Measurements from ENCODE around the gene SHMT2. TPM values are rescaled to one million over a fixed set of nuclear protein-coding genes. Genes with fewer than 3 reads are reported as not detected.

Gene SHMT2
- total RNA-seq, 1 experiment from 2014 or later, result 210 TPM

DNA sequence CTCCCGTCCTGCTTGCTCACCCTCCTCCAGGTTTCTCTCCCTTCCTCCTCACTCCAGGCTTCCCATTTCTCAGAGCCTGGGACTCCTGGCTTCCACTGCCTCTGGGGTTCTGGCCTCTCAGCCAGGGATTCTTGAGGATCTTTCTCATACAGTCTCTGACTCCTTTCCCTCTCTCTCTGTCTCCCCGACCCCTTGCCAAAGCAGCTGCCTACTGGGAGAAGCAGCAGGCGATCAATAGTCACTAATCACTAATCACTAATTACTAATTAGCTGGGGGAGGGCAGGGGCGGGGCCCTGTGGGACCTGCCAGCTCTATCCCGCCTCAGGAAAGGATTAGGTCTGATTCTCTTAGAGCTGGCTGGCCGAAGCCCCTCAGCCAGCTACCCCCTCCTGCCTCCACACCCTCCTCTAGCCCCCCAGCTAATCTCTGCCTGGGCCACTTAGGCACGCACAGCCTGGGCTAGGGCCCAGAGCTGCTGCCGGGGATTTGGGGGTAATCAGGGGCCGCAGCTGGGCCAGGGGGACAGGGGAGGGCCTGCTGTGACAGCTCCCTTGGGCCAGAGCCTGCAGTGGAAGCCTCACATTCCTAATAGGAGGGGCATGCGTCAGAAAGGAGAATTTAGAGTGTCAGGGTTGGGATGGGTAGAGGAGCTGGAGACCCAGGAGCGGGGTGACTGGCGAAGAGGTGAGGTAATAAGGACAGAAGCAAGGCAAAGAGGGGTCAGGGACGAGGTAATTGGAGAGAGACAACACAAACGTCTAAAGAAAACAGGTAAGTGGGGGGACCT, 10.1 kb upstream of the SHMT2 start:
- Histone ChIP-seq H3F3A (ENCODE audit: low read length, unreplicated experiment) (no peaks in the 10 kb centered on the region), H3K4me3 (ENCODE audit: low read length) (no peak overlapping the region), H3K9me3 (ENCODE audit: low read length) (no peaks in the 10 kb centered on the region), H3K27me3 (ENCODE audit: low read length) (peaks cover 19% of the 10 kb centered on the region), H3K4me1 (ENCODE audit: insufficient read depth, low read length) (peaks cover 31% of the 10 kb centered on the region), H4K20me1 (ENCODE audit: low read length) (no peaks in the 10 kb centered on the region), H3K9me2 (replicated peaks; ENCODE audit: low read length) (no peaks in the 10 kb centered on the region), H3K9ac (ENCODE audit: low read length) (no peak overlapping the region), H2AFZ (ENCODE audit: low read length) (no peak overlapping the region), H3K36me3 (ENCODE audit: low read depth, low read length) (no peaks in the 10 kb centered on the region), H3K79me2 (ENCODE audit: low read length) (no peaks in the 10 kb centered on the region), H3K4me2 (ENCODE audit: low read length) (peak overlapping the region; percentile 42; the same call in 1 of the 2 replicates), H3K27ac (ENCODE audit: low read length) (no peak overlapping the region)
- POLR2A ChIA-PET (ENCODE audit: unreplicated experiment), result no interaction called here
- no TSS peak for BruUV-seq (replicated peaks)
- CTCF ChIA-PET, result interaction anchor here (0.8 kb wide), 1 partner anchor 10 kb away, joined by 3 read pairs; the partner anchor contains the start of gene SHMT2
- intact Hi-C loops (cut with micrococcal nuclease), result no loop called here
- TF ChIP-seq, protein P1, sequence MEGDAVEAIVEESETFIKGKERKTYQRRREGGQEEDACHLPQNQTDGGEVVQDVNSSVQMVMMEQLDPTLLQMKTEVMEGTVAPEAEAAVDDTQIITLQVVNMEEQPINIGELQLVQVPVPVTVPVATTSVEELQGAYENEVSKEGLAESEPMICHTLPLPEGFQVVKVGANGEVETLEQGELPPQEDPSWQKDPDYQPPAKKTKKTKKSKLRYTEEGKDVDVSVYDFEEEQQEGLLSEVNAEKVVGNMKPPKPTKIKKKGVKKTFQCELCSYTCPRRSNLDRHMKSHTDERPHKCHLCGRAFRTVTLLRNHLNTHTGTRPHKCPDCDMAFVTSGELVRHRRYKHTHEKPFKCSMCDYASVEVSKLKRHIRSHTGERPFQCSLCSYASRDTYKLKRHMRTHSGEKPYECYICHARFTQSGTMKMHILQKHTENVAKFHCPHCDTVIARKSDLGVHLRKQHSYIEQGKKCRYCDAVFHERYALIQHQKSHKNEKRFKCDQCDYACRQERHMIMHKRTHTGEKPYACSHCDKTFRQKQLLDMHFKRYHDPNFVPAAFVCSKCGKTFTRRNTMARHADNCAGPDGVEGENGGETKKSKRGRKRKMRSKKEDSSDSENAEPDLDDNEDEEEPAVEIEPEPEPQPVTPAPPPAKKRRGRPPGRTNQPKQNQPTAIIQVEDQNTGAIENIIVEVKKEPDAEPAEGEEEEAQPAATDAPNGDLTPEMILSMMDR (conservative IDR thresholded peaks at IDR 0.05; ENCODE audit: low read depth, low read length), result no peak
- no peak for TF ChIP-seq EZH2phosphoT487 (IDR thresholded peaks at IDR 0.05; ENCODE audit: borderline replicate concordance, low read length)
- no peak for TF ChIP-seq EZH2 (IDR thresholded peaks at IDR 0.05; ENCODE audit: low read length, unreplicated experiment)
- DNase-seq (no peak), ATAC-seq (no peak)

- DNase-seq (no peak), ATAC-seq (no peak)
- ChIA-PET POLR2A (ENCODE audit: unreplicated experiment) (no interaction called here), CTCF (no interaction called here)
- Histone ChIP-seq H3K9me3 (ENCODE audit: low read length) (no peaks in the 10 kb centered on the region), H3K4me3 (ENCODE audit: low read length) (no peak overlapping the region), H4K20me1 (ENCODE audit: low read length) (no peaks in the 10 kb centered on the region), H3K79me2 (ENCODE audit: low read length) (no peaks in the 10 kb centered on the region), H3K36me3 (ENCODE audit: low read depth, low read length) (no peaks in the 10 kb centered on the region), H2AFZ (ENCODE audit: low read length) (no peak overlapping the region), H3K4me2 (ENCODE audit: low read length) (no peak overlapping the region), H3K4me1 (ENCODE audit: insufficient read depth, low read length) (peaks cover 31% of the 10 kb centered on the region), H3K9me2 (replicated peaks; ENCODE audit: low read length) (no peaks in the 10 kb centered on the region), H3F3A (ENCODE audit: low read length, unreplicated experiment) (no peaks in the 10 kb centered on the region), H3K27ac (ENCODE audit: low read length) (no peak overlapping the region), H3K9ac (ENCODE audit: low read length) (no peak overlapping the region), H3K27me3 (ENCODE audit: low read length) (peaks cover 12% of the 10 kb centered on the region)
- intact Hi-C loops (cut with micrococcal nuclease), result no loop called here
- BruUV-seq (replicated peaks), result no TSS peak
- TF ChIP-seq, protein P1 (conservative IDR thresholded peaks at IDR 0.05; ENCODE audit: low read depth, low read length), result no peak
- TF ChIP-seq EZH2 (IDR thresholded peaks at IDR 0.05; ENCODE audit: low read length, unreplicated experiment) (no peak), EZH2phosphoT487 (IDR thresholded peaks at IDR 0.05; ENCODE audit: borderline replicate concordance, low read length) (no peak)
Measured at GRCh38 chr12:57219993-57220754, 9.3 kb upstream of the SHMT2 start.
